ENCODE data around the gene PHLDA1. TPM values are rescaled to one million over a fixed set of nuclear protein-coding genes. Genes with fewer than 3 reads are reported as not detected.

The PHLDA1 gene
- total and polyA plus RNA-seq, 9 donors = 3.8 to 37.7 (median 13.1) TPM

GRCh38 chr12:76013603-76014002 is 18.0 kb downstream of the PHLDA1 start:
- 98 to 99% (median 98%) methylated on average over 4 of the region's 4 CpGs for WGBS, 3 donors
- Histone ChIP-seq H3K36me3 (no peaks in the 10 kb centered on the region), H3K4me3 (no peak overlapping the region), H3K4me1 (ENCODE audit: insufficient read depth) (no peaks in the 10 kb centered on the region), H3K9me3 (no peaks in the 10 kb centered on the region), H3K27ac (no peak overlapping the region), H3K27me3 (no peaks in the 10 kb centered on the region)
- TF ChIP-seq POLR2A (IDR thresholded peaks at IDR 0.05) = no peak
- no peak for TF ChIP-seq EP300 (IDR thresholded peaks at IDR 0.05)
- no peak for TF ChIP-seq CTCF (IDR thresholded peaks at IDR 0.05)
- no peak for DNase-seq
- intact Hi-C loops (cut with DNase I) = no loop called here

GRCh38 chr12:76012644-76013043 is 18.9 kb downstream of the PHLDA1 start:
- intact Hi-C loops (cut with DNase I) = no loop called here
- TF ChIP-seq POLR2A (IDR thresholded peaks at IDR 0.05) (no peak), CTCF (IDR thresholded peaks at IDR 0.05) (no peak)
- Histone ChIP-seq H3K4me1 (ENCODE audit: insufficient read depth) (no peaks in the 10 kb centered on the region), H3K4me3 (no peak overlapping the region), H3K9me3 (no peaks in the 10 kb centered on the region), H3K36me3 (no peaks in the 10 kb centered on the region), H3K27ac (no peak overlapping the region), H3K27me3 (no peaks in the 10 kb centered on the region)
- no peak for DNase-seq
- 72 to 74% (median 73%) methylated on average over 4 of the region's 4 CpGs for WGBS, 3 donors

- intact Hi-C loops (cut with DNase I) = no loop called here
- no peaks in the 10 kb centered on the region for H3K27me3 ChIP-seq
- H3K4me3 ChIP-seq = no peak overlapping the region
- H3K9me3 ChIP-seq = no peaks in the 10 kb centered on the region
- no peak for DNase-seq
- H3K27ac ChIP-seq = no peak overlapping the region
- 77 to 85% (median 80%) methylated on average over 6 of the region's 6 CpGs for WGBS, 3 donors
- H3K4me1 ChIP-seq (ENCODE audit: insufficient read depth) = no peaks in the 10 kb centered on the region
- H3K36me3 ChIP-seq = no peaks in the 10 kb centered on the region
- no peak for TF ChIP-seq EP300 (IDR thresholded peaks at IDR 0.05)
- no peak for TF ChIP-seq CTCF (IDR thresholded peaks at IDR 0.05)
- TF ChIP-seq POLR2A (IDR thresholded peaks at IDR 0.05) = no peak
Observed at GRCh38 chr12:76010732-76011458, 20.7 kb downstream of the PHLDA1 start.

GRCh38 chr12:76008428-76008827 is 23.1 kb downstream of the PHLDA1 start:
- no peak overlapping the region for H3K27ac ChIP-seq
- no peak for DNase-seq
- no peaks in the 10 kb centered on the region for H3K27me3 ChIP-seq
- no peaks in the 10 kb centered on the region for H3K36me3 ChIP-seq
- H3K4me1 ChIP-seq (ENCODE audit: insufficient read depth) = no peaks in the 10 kb centered on the region
- no peak overlapping the region for H3K4me3 ChIP-seq
- 95 to 98% (median 95%) methylated on average over 3 of the region's 3 CpGs for WGBS, 3 donors
- intact Hi-C loops (cut with DNase I) = no loop called here
- H3K9me3 ChIP-seq = no peaks in the 10 kb centered on the region
- no peak for TF ChIP-seq CTCF (IDR thresholded peaks at IDR 0.05)
